Stimulated activated CD4-positive, alpha-beta T cell treated with anti-CD3 and anti-CD28 coated beads, Interleukin-4, amount 100 ng/mL, for 24 hours (primary cell): Measurements from ENCODE around the gene TTBK1.

Experiments
- DNase-seq: peaks from one replicate; pipeline ENCODE4 v3.0.0-alpha.2; 2020

TTBK1 gene

DNA sequence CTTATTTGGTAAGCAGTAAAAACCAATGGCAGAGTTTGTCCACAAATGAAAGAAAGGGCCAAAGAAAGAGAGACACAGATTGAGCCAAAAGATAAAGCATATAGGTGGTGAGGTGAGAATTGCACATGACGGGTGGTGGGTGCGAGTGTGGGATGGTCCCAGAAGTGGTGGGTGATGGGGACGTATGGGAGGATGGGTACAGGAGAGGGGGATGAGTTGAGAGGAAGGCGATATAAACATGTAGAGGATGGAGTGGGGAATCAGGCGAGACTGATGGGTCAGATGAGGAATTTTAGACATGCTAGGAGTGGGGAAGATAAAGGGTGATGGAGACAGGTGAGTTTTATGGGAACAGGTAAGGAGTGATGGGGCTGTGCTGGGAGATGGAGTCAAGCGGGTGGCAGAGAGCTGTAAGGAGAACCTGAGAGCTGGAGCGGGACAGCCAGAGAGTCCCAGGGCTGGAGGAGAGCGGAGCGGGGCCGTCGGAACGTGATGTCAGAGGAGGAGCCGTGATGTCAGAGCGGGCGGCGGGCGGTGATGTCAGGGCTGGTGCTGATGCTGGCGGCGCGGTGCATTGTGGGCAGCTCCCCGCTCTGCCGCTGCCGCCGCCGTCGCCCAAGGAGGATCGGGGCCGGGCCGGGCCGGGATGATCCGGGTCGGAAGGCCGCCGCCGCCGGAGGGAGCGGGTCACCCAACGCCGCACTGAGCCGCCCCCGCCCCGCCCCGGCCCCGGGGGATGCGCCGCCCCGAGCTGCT lies at the start of gene TTBK1:
TSS of gene TTBK1 (plus strand) at position 574 of the 756 bp plus-strand sequence. CDS start 3,180 bp downstream, outside the sequence.
- no peak for DNase-seq

DNA sequence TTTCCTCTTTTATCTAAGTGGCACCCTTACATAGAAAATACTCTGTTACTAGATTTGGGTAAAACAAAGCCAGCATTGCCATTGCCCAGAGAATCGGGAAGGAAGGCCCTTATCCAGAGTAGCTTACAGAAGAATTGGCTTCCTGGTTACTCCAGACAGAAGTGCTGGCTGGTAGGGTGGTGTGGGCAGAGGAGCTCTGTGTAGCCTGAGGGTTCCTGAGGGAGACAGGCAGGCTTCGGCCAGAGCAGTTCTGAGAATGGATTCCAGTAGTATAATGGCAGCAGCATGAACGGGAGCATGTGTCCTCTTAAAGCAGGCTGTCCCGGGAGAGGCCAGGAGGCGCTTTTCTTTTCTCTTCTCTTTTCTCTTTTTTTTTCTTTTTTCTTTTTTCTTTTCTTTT lies 49.4 kb upstream of the TTBK1 start:
- DNase-seq: no peak

DNA sequence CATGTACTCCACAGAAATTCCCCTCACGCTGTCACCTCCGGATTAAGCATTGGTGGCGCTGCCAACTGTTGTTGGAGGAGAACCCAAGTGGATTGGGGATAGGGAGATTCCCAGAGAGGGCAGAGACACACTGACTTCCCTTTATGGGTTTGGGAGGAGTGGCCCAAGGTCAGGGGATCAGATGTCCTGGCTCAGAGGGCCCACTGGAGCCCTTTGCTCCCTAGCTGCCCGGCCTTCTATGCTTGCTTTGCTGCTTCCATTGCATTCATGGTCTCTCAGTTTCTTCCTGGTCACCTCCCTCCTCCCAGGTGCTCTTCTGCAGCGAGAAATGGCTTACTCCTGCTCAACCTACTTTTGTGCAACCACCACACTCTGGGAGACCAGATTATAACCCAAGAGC lies 46.9 kb upstream of the TTBK1 start:
- DNase-seq: no peak

DNA sequence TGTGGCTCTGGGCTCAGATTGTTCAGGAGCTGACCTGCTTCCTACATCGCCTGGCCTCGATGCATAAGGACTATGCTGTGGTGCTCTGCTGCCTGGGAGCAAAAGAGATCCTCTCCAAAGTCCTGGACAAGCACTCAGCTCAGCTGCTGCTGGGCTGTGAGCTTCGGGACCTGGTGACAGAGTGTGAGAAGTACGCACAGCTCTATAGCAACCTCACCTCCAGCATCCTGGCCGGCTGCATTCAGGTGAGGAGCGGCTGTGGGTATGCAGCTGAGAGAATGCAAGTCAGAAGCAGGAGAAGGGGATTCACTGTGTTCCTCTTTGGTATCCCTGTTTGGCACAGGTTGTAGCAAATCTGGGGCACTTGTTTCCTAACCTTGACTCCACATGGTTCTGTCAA lies 43.4 kb upstream of the TTBK1 start:
- no peak for DNase-seq

DNA sequence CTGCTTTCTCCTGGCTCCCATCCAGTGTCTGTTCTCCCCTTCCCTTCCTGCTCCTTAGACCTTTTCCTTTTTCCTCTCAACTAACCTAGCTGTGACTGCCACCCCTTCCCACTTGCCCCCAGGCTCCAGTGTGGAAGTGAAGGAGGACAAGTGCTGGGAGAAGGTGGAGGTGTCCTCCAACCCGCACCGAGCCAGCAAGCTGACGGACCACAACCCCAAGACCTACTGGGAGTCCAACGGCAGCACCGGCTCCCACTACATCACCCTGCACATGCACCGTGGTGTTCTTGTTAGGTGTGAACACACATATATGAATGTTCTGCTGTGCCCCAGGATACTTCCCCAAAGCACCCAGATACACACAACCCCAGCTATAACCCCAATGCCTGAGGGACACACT lies 42.7 kb upstream of the TTBK1 start:
- no peak for DNase-seq

DNA sequence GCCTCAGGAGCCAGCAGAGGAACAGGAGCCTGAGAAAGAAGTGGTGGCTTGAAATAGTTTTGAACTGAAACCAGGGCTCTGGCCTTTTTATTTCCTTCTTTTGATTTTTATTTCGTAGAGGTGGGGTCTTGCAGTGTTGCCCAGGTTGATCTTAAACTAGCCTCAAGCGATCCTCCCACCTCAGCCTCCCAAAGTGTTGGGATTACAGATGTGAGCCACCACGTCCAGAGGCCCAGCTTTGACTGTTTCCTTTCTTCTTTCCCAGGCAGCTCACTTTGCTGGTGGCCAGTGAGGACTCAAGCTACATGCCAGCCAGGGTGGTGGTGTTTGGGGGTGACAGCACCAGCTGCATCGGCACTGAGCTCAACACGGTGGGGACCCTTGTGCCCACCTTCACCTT lies 40.8 kb upstream of the TTBK1 start:
- DNase-seq: no peak

DNA sequence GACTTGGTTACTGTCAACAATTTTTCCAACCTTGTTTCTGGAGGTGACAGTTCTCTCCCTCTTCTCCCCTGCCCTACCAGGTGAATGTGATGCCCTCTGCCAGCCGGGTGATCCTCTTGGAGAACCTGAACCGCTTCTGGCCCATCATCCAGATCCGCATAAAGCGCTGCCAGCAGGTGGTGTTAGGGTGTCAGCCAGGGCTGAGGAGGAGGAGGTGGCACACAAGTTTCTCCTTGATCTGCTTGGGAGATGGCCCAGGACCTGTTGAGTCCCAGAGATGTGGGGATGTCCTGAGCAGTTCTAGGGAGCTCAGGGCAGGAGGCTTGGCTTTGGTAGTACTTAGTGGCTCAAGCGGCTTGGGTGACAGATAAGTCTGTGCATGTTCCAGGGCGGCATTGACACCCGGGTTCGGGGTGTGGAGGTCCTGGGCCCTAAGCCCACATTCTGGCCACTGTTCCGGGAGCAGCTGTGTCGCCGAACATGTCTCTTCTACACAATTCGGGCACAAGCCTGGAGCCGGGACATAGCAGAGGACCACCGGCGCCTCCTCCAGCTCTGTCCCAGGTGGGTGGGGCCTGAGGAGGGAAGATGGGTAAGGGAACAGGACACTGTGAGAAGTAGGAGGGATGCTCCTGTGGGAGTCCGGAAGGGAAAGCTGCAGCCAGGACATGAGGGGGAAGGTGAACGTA lies 40.1 kb upstream of the TTBK1 start:
- DNase-seq: no peak

DNA sequence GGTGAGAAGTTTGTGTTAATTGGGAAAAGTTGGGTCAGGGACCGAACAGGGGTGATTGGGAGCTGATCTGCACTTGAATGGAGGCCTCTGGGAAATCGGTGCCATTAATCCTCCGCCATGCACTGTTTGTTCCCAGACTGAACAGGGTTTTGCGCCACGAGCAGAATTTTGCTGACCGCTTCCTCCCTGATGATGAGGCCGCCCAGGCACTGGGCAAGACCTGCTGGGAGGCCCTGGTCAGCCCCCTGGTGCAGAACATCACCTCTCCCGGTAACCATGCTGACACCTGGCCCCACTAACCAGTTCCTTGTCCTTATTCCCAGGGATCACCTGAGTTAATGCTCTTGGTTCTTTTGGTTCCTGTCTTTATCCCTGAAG lies 39.6 kb upstream of the TTBK1 start:
- DNase-seq: no peak

DNA sequence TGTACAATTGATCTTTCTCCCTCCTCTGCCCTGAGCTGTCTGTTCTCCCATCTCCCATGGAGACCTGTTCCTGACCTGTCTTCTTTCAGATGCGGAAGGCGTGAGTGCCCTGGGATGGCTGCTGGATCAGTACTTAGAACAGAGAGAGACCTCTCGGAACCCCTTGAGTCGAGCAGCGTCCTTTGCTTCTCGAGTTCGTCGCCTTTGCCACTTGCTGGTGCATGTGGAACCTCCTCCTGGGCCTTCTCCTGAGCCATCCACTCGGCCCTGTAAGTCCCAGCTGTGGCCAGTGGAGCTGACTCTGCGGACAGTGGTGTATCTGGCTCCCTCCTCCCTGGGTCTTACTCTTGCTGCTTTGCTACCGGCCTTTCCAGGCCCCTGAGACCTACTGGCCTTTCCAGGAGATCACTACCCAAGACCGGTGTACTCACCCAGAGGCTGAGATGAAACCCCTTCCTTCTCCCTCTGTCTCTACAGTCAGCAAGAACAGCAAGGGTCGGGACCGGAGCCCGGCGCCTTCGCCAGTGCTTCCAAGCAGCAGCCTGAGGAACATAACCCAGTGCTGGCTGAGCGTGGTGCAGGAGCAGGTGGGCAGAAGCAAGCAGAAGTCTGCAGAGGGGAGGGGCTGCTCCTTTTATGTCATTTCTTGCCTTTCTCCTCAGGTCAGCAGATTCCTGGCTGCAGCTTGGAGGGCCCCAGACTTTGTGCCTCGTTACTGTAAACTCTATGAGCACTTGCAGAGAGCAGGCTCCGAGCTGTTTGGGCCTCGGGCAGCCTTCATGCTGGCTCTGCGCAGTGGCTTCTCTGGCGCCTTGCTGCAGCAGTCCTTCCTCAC lies 38.8 kb upstream of the TTBK1 start:
- DNase-seq: no peak

DNA sequence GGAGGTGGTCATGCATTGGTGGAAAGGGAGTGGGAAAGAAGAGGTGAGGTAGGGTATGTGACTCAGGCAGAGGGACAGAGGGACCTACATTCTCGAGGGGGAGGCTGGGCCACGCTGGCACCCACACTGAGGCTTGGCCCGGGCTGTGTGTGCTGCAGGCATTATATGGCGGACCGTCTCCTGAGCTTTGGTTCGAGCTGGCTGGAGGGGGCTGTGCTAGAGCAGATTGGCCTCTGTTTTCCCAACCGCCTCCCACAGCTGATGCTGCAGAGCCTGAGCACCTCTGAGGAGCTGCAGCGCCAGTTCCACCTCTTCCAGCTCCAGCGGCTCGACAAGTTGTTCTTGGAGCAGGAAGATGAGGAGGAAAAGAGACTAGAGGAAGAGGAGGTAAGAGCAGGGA lies 37.4 kb upstream of the TTBK1 start:
- DNase-seq: no peak

DNA sequence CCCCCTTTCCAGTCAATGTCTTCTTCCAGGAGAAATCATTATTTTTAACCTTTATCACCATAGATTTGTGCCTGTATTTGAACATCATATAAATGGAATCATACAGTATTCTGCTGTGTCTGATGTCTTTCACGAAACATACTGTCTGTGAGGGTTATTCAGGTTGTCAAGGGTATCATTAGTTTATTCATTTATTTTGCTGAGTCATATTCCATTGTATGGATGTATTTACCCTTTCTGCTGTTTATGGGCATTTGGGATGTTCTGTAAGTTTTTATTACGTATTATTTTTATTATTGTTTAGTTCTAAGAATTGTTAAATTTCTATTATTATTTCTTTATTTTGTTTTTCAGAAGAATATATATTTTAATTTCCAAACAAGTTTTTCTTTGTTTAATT lies 36.0 kb upstream of the TTBK1 start:
- DNase-seq: no peak

DNA sequence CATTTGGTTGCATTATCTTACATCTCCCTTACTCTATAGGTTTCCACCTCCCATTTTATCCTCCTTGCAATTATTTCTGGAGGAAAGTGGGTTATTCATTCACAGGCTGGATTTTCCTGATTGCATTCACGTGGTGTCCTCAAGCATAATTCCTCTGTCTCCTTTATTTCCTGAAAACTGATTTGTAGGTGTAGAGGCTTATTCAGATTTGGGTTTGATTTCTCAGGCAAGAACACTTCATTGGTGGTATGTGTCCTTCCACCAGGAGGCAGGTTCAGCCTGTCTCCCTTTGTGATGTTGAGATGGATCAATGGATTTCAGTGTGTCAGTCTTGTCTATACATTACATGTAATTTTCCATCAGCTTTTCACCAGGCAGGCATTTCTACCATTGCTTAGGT lies 31.3 kb upstream of the TTBK1 start:
- no peak for DNase-seq

DNA sequence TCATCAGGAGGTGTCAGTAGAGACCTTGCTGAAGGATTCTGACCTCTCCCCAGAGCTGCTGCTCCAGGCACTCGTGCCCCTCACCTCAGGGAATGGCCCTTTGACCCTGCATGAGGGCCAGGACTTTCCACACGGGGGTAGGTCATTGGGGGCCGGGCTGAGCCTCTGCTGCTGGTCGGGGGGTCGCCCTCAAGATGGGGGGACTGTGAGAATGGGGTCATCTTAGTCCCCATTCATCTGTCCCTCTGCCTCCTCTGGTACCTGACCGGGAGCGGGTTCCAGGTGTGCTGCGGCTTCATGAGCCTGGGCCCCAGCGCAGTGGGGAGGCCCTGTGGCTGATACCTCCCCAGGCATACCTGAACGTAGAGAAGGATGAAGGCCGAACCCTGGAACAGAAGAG lies 29.9 kb upstream of the TTBK1 start:
- no peak for DNase-seq

DNA sequence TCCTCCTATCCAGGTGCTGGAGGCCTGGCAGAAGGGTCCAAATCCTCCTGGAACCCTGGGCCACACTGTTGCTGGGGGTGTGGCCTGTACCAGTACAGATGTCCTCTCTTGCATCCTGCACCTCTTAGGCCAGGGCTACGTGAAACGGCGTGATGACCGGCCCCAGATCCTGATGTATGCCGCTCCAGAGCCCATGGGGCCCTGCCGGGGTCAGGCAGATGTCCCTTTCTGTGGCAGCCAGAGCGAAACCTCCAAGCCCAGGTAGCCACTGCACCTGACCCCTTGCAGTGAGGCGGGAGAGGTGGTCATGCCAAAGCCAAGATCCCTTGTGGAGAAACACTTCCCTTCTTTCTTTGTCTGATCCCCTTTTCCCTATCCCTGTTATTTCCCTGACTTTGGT lies 28.2 kb upstream of the TTBK1 start:
- no peak for DNase-seq

DNA sequence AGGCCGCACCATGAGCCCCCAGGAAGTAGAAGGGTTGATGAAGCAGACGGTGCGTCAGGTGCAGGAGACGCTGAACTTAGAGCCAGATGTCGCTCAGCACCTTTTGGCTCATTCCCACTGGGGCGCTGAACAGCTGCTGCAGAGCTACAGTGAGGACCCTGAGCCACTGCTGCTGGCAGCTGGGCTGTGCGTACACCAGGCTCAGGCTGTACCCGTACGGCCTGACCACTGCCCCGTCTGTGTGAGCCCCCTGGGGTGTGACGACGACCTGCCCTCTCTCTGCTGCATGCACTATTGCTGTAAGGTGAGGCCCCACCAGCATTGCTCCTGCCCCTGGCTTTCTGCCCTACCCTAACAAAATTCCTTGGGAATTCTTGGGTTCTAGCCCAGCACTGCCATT lies 27.1 kb upstream of the TTBK1 start:
- DNase-seq: no peak

DNA sequence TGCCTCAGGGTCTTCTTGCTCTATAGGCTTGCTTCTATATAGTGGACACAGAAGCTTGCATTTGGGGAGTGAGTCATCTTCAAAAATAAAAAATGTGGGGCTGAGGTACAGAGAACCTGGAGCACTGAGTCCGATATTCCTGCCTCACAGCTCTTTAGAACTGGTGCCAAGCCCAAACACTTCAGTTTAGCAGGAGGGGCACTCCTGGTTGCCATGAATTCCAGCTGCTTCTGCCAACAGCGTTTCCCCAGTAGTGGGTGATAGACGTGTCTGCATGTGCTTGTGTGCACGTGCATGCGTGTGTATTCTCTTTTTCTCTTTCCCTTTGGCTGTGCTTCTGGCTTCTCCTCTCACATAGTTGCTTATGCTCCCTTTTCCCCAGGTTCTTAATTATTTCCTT lies 25.9 kb upstream of the TTBK1 start:
- no peak for DNase-seq

DNA sequence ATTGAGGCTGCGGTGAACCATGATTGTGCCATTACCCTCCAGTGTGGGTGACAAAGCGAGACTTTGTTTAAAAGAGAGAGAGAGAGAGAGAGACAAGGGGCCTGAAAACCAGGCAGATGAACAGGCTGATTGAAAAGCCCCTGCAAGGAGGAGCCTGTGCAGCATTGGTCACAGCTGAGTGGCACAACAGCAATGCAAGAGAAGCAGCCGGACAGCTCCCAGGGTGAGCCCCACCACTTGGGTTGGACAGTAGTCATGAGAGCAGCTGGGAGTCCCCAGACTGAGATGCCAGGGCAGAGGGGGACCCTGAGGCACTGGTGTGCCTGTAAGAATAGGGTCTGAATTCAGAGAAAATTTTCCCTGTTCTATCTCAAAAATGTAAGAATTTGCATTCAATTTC lies 24.2 kb upstream of the TTBK1 start:
- DNase-seq: no peak

DNA sequence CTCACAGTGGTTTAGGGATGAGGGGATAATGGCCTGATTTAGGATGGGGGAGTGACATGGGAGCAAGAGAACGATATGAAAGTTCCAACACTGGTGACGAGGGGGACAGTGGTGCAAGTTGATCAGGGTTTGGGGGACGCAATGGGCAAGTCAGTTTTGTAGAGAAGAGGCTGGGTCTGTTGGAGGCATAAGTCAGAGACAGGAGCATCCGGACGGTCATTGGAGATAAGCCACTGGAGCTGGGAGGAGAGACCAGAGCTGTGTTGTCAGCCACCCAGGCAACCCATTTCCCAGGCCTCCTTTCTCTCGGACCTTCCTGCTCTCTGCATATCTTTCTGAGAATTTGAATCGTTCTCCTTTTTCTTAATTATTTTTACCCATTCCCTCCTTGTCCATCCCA lies 23.5 kb upstream of the TTBK1 start:
- DNase-seq: no peak

DNA sequence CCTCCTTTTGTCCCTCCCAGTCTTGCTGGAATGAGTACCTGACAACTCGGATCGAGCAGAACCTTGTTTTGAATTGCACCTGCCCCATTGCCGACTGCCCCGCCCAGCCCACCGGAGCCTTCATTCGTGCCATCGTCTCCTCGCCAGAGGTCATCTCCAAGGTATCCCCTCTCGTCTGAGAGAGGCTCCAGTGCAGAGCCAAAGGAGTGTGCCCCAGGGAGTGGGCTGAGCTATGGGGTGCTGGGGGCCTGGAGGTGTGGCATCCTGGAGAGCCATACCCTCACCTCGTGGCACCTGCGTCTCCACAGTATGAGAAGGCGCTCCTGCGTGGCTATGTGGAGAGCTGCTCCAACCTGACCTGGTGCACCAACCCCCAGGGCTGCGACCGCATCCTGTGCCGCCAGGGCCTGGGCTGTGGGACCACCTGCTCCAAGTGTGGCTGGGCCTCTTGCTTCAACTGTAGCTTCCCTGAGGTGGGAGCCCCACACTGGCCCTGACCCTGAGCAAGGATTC lies 22.8 kb upstream of the TTBK1 start:
- DNase-seq: no peak

DNA sequence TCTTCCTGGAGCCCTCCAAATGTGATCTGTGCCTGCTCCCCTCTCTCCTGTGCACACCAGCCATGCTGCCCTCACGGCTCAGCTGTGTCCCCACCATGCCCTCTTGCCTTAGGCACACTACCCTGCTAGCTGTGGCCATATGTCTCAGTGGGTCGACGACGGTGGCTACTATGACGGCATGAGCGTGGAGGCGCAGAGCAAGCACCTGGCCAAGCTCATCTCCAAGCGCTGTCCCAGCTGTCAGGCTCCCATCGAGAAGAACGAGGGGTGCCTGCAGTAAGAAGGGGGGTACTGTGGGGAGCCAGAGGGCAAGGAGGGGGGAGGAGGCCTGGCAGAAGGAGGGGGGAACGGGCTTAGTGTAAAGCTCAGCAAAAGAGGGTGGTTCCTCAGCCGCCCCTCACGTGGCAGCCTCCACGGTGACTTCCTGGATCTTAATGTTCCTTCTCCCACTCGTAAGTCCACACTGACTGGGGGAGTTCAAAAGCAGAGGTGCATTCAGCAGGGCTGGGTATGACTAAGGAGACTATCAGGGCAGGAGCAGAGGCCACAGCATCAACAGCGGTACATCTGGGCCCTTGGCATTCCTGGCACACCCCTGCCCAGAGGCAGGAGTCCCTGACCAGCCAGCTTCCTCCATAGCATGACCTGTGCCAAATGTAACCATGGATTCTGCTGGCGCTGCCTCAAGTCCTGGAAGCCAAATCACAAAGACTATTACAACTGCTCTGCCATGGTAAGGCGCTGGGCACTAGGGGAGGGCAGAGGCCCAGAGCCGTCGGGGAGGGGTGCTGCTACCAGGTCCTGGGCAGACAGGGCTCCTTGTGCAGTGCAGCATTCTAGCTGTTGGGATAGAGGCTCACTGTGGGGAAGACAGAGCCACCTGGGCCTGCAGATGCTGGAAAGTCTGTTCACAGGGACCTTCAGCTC lies 22.0 kb upstream of the TTBK1 start:
- DNase-seq: no peak

DNA sequence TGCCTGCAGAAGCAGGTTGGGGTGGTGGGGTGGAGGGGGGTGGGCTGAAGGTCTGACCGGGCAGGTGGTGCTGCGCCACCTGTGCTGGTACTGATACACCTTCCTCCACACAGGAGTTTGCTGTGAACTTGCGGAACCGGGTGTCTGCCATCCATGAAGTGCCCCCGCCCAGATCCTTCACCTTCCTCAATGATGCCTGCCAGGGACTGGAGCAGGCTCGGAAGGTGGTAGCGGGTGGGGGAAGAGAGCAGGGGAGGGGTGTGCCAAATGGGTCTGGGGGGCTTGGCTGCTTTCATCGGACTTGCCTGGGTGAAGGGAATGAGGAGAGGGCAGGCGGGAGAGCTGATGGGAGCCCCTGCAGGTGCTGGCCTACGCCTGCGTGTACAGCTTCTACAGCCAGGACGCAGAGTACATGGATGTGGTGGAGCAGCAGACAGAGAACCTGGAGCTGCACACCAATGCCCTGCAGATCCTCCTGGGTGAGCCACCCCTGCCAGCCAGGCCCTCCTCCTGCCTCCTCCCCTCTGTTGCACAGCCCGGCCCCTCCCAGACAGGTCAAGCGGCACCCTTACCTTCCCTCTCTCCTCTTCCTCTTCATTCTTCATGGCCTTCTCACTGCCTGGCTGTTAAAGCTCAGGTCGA lies 20.7 kb upstream of the TTBK1 start:
- DNase-seq: no peak

DNA sequence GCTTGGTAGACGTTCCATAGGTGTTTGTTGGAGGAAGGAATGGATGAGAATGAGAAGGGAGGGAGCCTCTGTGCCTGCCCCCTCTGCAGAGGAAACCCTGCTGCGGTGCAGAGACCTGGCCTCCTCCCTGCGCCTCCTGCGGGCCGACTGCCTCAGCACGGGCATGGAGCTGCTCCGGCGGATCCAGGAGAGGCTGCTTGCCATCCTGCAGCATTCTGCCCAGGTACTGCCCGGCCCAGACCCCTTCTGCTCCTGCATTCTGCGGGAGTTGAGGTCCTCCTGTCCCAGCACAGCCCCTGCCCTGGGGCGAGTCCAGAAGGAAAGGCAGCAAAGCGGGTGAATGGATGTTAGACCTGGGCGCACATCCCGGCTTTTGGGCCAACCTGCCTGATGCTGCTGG lies 20.1 kb upstream of the TTBK1 start:
- DNase-seq: no peak
